GM12865 (cell line): ENCODE results near the gene TRIP10.

ENCODE experiments used
- DNase-seq: peaks from one replicate; pipeline ENCODE4 v3.0.0; 2010; ENCODE audit warnings: low read depth
- H3K4me3 ChIP-seq: 2 replicates; pipeline ENCODE4 v1.5.1; 2011; ENCODE audit warnings: mild to moderate bottlenecking, low read depth, low read length, control low read depth
- CTCF ChIP-seq: IDR thresholded peaks from 2 replicates; pipeline ENCODE4 v1.5.1; 2011; ENCODE audit warnings: low read length, control low read depth, low read depth, inconsistent platforms; ENCODE audit not compliant: insufficient read depth; ENCODE audit errors: missing control alignments

TRIP10 gene

GRCh38 chr19:6711078-6711361, 28.5 kb upstream of the TRIP10 start:
- no peak overlapping the region for H3K4me3 ChIP-seq
- no peak for TF ChIP-seq CTCF
- DNase-seq: no peak

- no peak for DNase-seq
- TF ChIP-seq CTCF: no peak
- no peak overlapping the region for H3K4me3 ChIP-seq
Observed at GRCh38 chr19:6711605-6712004, 27.9 kb upstream of the TRIP10 start.

GRCh38 chr19:6712231-6712630, 27.2 kb upstream of the TRIP10 start:
- DNase-seq: no peak
- no peak overlapping the region for H3K4me3 ChIP-seq
- TF ChIP-seq CTCF: no peak

- TF ChIP-seq CTCF: no peak
- DNase-seq: no peak
- H3K4me3 ChIP-seq: no peak overlapping the region
Observed at GRCh38 chr19:6712692-6713670, 26.5 kb upstream of the TRIP10 start.

- no peak for TF ChIP-seq CTCF
- DNase-seq: no peak
Observed at GRCh38 chr19:6713773-6714692, 25.4 kb upstream of the TRIP10 start.

GRCh38 chr19:6714749-6715555, 24.5 kb upstream of the TRIP10 start:
- TF ChIP-seq CTCF: no peak
- H3K4me3 ChIP-seq: no peak overlapping the region
- DNase-seq: no peak

More at GRCh38 chr19:6713773-6714692, 25.4 kb upstream of the TRIP10 start:
- no peak overlapping the region for H3K4me3 ChIP-seq
